Right cardiac atrium (tissue), 5 donors: ENCODE data around the gene OTOG. TPM values are rescaled to one million over a fixed set of nuclear protein-coding genes. Genes with fewer than 3 reads are reported as not detected.
A peak's percentile ranks its signal among the peaks of the same experiment; 100 is the strongest.

Experiments used
- ATAC-seq, 2 donors: fragments of 200-7000 bp; cut with Tn5 transposase; one replicate each; pipeline versions ENCODE4 v1.8.0 to v1.9.1; 2020; ENCODE audit warnings: moderate library complexity in 2 of 2, mild to moderate bottlenecking in 1 of 2
- DNase-seq, 3 donors: peaks; one replicate each; pipeline ENCODE4 v3.0.0-alpha.2; 2020
- H3K27ac ChIP-seq: one replicate; pipeline ENCODE4 v1.5.1; 2013; ENCODE audit warnings: mild to moderate bottlenecking, low read length, control low read depth, moderate library complexity
- H3K27me3 ChIP-seq: one replicate; pipeline ENCODE4 v1.6.1; 2013; ENCODE audit not compliant: control insufficient read depth, insufficient read depth
- H3K4me1 ChIP-seq: one replicate; pipeline ENCODE4 v1.6.1; 2013; ENCODE audit warnings: low read length; ENCODE audit not compliant: control insufficient read depth, insufficient read depth
- H3K4me3 ChIP-seq: one replicate; pipeline ENCODE4 v1.5.1; 2013; ENCODE audit warnings: low read length, control low read depth
- H3K9me3 ChIP-seq: one replicate; pipeline ENCODE4 v1.6.1; 2013; ENCODE audit warnings: low read length; ENCODE audit not compliant: control insufficient read depth
- WGBS: extraction: QIAGEN DNeasy Blood & Tissue Kit; methylation state at CpG from one replicate; pipeline ENCODE4 v1.1.7; 2013; 5-methylcytosine and 5-hydroxymethylcytosine counted together
- intact Hi-C, 4 donors: fragments of 100-400 bp; cut with DNase I; formaldehyde crosslinking; loops; one replicate each; pipeline versions ENCODE4 v1.11.0 to v1.14.0; 2022 to 2023
- polyA plus RNA-seq: library from polyadenylated mRNA; stranded (reverse); fragments of 200-250 nt; gene quantifications from one replicate; pipeline ENCODE4 v1.2.3, GENCODE V29; 2013
- total RNA-seq, 4 donors: library from RNA; stranded (reverse); fragmentation: NEBNext Ultra II Directional; extraction: Animal tissue kit (Norgen Biotek cat#: 25700); gene quantifications; one replicate each; pipeline ENCODE4 v1.2.1, GENCODE V29; 2021
- donor health status: healthy with polysubstance abuse.
- donor health status: DM: no; HTN: yes; CAD: no.
- donor health status: DM: no; HTN: no; CAD: no.
- donor health status: DM: no; HTN: yes; CAD: no; lungs with severe emphysema.
- donor health status: DM: yes; HTN: yes; CAD: no.

Gene OTOG
- total and polyA plus RNA-seq, 5 donors = not detected

DNA sequence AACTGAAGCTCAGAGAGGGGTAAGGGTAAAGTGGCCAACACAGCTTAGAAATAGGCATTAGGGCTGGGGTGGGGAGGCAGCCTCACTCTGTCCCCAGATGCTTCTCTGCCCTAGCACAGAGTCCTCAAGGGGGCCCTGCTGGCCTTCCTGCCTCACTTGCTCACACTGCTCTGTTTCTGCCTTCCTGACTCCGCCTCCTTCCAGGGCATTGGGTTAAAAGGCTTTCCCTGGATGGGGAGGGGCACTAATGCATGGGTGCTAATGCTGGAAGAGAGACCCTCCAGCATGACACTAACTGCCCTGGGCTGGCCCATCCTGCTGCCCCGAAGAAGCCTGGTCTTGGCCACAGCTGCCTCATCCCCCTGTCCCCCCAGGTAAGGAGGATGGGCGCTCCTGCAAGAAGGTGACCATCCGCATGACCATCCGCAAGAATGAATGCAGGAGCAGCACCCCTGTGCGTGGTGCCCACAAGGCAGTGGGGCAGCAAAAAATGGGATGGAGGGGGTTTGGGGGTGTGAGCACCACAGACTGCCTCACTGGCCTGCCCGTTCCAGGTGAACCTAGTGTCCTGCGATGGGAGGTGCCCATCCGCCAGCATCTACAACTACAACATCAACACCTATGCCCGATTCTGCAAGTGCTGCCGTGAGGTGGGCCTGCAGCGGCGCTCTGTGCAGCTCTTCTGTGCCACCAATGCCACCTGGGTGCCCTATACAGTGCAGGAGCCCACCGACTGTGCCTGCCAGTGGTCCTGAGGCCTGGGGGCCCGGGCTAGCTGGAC, 98.3 kb downstream of the OTOG start:
- DNase-seq (no peak), ATAC-seq (no peak)
- H3K27ac ChIP-seq = no peak overlapping the region
- no peak overlapping the region for H3K4me3 ChIP-seq
- intact Hi-C loops = no loop called here
- 91% methylated on average over 15 of the region's 15 CpGs for WGBS
- no peaks in the 10 kb centered on the region for H3K4me1 ChIP-seq
- no peaks in the 10 kb centered on the region for H3K9me3 ChIP-seq
- no peaks in the 10 kb centered on the region for H3K27me3 ChIP-seq

DNA sequence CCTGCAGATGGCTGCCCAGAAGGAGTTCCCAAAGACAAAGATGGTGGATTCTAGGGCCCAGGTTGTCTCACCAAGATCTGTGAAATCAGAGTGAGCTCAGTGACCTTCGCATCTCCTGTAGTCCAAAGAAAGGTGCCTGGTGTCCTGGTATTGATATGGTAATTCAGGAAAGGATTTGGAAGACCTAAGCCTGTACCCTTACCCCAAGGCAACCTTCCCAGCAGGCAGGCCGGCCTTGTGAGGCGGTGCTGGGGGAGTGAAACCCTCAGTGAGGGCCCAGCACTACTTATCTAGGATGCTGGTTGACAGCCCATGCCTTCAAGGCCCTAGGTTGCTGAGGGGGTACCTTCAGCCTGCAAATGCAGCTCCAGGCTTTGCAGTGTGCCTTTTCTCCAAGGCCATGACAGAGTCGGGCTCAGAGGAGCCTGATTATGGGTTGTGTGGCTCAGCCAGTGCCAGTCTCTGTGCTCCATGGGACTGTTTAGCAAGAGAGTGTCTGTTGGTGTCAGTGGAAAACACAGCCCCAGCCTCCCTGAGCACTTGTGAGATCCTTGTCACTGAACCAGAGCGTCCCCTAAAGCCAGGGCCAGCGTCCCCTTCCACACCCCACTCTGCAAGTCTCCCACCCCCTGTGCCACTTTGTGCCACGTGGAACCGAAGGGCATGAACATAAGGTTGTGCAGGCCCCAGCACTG, 99.5 kb downstream of the OTOG start:
- Histone ChIP-seq H3K4me1 (no peaks in the 10 kb centered on the region), H3K27ac (no peak overlapping the region), H3K9me3 (no peaks in the 10 kb centered on the region), H3K4me3 (no peak overlapping the region), H3K27me3 (no peaks in the 10 kb centered on the region)
- no peak for DNase-seq
- 66% methylated on average over 8 of the region's 8 CpGs for WGBS
- no peak for ATAC-seq
- intact Hi-C loops = no loop called here

DNA sequence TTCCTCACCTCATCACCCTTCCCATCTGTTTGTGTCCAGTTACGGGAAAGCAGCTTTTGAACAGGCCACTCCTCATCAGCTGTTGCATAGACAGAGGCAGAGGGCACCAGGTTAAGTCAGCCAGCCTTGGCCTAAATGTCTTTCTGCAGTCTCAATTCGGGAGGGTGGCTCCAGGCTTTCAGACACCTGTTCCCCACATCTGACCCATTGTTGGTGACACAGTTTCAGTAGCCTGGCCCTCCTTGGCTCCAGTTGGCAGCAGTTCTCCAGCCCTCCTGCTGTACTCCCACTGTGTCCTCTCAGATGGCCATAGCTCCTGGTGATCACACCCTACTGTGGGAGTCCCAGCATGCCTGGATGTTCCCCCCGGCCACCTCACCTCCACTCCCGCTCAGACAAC, 101.5 kb downstream of the OTOG start:
- DNase-seq = no peak
- 79% methylated on average over 4 of the region's 4 CpGs for WGBS
- no peak overlapping the region for H3K27ac ChIP-seq
- intact Hi-C loops = no loop called here
- no peaks in the 10 kb centered on the region for H3K4me1 ChIP-seq
- H3K9me3 ChIP-seq = no peaks in the 10 kb centered on the region
- no peaks in the 10 kb centered on the region for H3K27me3 ChIP-seq
- ATAC-seq = no peak
- no peak overlapping the region for H3K4me3 ChIP-seq

DNA sequence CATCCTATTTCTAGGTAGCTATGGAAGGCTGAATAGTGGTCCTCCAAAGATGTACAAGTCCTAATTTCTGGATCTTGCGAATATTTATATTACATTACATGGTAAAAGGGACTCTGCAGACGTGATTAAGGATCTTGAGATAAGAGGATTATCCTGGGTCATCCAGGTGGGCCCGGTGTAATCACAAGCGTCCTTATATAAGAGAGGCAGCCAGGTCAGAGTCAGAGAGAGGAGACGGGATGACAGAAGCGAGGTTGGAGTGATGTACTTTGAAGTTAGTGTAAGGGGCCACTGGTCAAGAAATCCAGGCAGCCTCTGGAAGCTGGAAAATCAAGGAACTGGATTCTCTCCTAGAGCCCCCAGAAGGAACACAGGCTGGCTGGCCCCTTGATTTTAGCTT, 102.2 kb downstream of the OTOG start:
- H3K27me3 ChIP-seq = no peaks in the 10 kb centered on the region
- H3K4me3 ChIP-seq = no peak overlapping the region
- H3K9me3 ChIP-seq = no peaks in the 10 kb centered on the region
- 62% methylated on average over 6 of the region's 6 CpGs for WGBS
- ATAC-seq (no peak), DNase-seq (no peak)
- intact Hi-C loops = no loop called here
- H3K4me1 ChIP-seq = no peaks in the 10 kb centered on the region
- no peak overlapping the region for H3K27ac ChIP-seq

DNA sequence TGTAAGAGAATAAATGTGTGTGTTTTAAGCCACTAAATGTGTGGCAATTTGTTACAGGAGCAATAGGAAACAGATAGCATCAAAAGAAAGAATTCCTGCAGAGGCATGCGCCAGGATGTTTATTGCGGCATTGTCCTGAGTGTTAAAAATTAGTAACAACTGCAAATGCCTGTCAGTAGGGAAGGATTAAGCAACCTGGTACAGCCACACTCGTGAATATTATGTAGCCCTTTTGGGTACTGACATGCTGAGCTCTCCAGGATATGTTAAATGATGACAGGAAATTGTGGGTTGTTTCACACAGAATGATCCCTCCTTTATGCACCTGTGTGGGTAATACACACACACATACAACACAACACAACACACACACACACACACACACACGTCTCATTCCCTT, 102.6 kb downstream of the OTOG start:
- Histone ChIP-seq H3K4me3 (no peak overlapping the region), H3K4me1 (no peaks in the 10 kb centered on the region), H3K27ac (no peak overlapping the region), H3K27me3 (no peaks in the 10 kb centered on the region), H3K9me3 (no peaks in the 10 kb centered on the region)
- no peak for DNase-seq
- no peak for ATAC-seq
- 48% methylated on average over 4 of the region's 4 CpGs for WGBS
- intact Hi-C loops = no loop called here

DNA sequence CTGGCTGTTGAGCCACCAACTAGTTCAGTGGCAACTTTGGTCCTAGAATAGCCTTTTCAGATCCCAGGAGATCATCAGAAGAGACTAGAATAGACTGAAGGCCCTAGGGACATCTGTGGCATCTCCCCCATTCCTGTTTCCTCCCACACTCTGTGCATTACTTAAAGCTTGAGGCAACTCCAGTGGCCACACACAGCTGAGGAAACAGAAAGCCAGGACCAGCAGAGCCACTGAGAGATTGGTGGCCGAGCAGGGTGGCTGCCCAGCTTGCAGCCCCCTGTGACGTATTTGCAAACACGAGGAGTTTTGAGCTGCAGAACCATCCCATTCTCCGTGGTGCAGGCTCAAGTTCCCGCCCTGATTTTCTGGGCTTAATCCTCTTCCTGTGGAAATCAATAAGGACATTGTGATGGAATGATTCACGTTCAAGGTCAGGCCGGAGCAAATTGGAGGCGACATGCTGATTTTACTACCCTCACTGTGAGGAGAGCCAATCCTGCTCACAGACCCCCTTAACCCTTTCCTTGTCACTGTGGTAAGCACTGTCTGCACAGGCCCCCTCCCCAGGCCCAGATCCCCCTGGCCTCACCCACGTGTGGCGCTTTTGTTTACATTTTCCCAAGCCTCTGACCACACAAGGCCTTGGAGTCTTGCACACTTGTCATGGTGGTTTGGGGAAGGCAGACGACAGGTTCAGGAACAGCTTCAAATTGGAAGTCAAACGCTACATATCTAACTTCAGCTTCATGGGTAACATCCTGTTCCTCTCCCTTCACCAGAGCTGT, 103.3 kb downstream of the OTOG start:
- ATAC-seq (no peak), DNase-seq (no peak)
- no peak overlapping the region for H3K27ac ChIP-seq
- intact Hi-C loops = no loop called here
- H3K4me1 ChIP-seq = no peaks in the 10 kb centered on the region
- H3K9me3 ChIP-seq = no peaks in the 10 kb centered on the region
- H3K4me3 ChIP-seq = no peak overlapping the region
- WGBS = 23% methylated on average over 12 of the region's 12 CpGs
- no peaks in the 10 kb centered on the region for H3K27me3 ChIP-seq

DNA sequence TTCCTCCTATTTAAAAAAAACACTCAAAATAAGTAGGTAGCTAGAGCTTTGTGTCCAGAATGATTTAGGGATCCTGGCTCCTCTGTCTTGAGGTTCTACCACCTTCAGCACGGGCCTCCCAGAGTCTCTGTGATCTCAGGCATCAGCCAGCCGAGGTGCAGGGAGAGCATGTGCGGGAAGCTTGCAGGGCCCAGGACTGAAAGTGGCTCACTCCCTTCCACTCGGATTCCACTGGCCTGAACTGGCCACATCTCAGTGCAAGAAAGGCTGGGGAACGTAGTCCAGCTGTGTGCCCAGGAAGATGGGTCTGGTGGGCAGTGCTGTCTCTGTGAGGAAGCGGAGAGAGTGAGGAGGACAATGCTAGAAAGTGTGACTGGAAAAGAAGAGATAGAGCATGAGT, 104.0 kb downstream of the OTOG start:
- no peak overlapping the region for H3K27ac ChIP-seq
- no peak for DNase-seq
- ATAC-seq = no peak
- WGBS = 66% methylated on average over 6 of the region's 6 CpGs
- no peak overlapping the region for H3K4me3 ChIP-seq
- intact Hi-C loops = no loop called here
- H3K27me3 ChIP-seq = no peaks in the 10 kb centered on the region
- H3K4me1 ChIP-seq = no peaks in the 10 kb centered on the region
- H3K9me3 ChIP-seq = no peaks in the 10 kb centered on the region

DNA sequence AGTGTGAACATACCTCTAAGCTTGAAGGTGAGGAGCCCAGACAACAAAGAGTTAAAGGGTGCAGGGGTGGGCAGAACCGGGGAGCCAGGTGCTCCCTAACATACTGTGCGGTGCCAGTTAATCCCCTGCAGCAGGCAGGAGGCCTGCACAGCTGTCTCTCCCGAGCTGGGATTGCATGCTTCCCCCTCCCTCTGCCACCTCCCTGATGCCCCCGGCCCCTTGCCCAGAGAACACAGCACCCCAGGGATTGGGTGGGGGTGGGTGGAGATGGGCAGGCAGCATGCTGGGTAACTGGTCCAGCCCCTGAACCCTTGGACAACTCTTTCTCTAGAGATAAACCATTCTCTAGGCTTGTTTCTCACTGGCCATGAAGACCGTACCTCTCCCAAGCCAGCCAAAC, 104.6 kb downstream of the OTOG start:
- whole genome bisulfite sequencing = 38% methylated on average over 5 of the region's 5 CpGs
- Histone ChIP-seq H3K4me1 (no peaks in the 10 kb centered on the region), H3K27me3 (no peaks in the 10 kb centered on the region), H3K4me3 (no peak overlapping the region), H3K27ac (no peak overlapping the region), H3K9me3 (no peaks in the 10 kb centered on the region)
- intact Hi-C loops = no loop called here
- no peak for DNase-seq
- ATAC-seq = no peak

DNA sequence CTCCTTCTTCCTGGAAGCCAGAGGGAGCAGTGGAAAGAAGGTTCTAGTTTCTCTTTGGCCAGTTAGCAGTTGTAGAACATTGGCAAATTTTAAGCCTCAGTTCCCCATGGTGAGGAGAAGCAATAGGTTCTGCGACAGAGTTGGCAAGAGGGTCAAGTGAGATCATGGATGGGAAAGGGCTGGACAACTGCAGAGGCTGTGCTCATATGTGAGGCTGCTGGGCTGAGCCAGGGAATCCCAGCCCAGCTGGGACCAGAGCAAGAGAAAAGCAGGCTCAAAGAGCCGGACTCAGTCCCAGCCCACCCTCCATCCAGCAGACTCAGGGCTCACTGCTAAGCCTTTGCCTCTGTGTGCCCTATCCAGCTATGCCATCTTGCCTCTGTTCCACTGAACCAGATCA, 105.5 kb downstream of the OTOG start:
- Histone ChIP-seq H3K27me3 (no peaks in the 10 kb centered on the region), H3K27ac (no peak overlapping the region), H3K4me1 (no peaks in the 10 kb centered on the region), H3K9me3 (no peaks in the 10 kb centered on the region), H3K4me3 (no peak overlapping the region)
- no peak for DNase-seq
- intact Hi-C loops = no loop called here
- WGBS = 54% methylated on average over 2 of the region's 2 CpGs
- peak in 1 of 2 donors; percentile 45 for ATAC-seq

DNA sequence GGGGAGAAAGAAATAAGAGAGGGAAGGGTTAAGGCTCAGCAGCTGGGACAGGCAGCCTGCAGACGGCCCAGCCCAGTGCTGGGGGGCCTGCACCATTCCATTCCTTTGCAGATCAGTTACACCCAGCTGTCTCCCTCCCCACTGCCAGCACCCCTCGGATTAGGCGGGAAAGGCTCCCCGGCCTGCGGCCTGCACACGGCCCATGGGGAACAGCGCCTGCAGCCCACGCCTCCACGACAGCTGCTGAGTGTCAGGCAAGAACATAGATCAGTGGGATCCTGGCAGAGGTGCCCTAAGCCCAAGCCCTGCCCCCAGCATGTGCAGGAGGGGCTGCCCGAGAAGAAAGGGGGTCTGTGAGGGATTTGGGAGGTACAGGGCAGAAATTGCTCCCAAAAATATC, 106.6 kb downstream of the OTOG start:
- H3K27me3 ChIP-seq = no peaks in the 10 kb centered on the region
- no peaks in the 10 kb centered on the region for H3K4me1 ChIP-seq
- H3K4me3 ChIP-seq = no peak overlapping the region
- intact Hi-C loops = no loop called here
- no peak for DNase-seq
- 59% methylated on average over 10 of the region's 10 CpGs for WGBS
- H3K9me3 ChIP-seq = no peaks in the 10 kb centered on the region
- H3K27ac ChIP-seq = no peak overlapping the region
- no peak for ATAC-seq

DNA sequence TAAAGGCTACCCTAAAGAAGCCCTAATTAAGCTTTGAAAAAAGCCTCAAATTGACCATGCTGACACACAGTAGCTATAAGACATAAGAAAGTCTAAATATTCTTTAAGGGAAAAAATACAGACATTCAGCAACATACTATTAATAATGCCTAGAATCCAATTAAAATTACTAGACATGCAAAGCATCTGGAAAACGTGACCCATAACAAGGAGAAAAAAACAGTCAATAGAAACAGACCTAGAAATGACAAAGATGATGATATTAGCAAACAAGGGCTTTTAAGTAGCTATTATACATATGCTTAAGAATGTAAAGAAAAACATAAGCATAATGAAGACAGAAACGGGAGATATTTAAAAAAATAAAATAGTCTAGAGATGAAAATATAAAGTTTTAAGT, 108.6 kb downstream of the OTOG start:
- 73% methylated on average over 2 of the region's 2 CpGs for WGBS
- intact Hi-C loops = no loop called here
- DNase-seq (no peak), ATAC-seq (no peak)
- Histone ChIP-seq H3K27me3 (no peaks in the 10 kb centered on the region), H3K9me3 (no peaks in the 10 kb centered on the region), H3K4me1 (no peaks in the 10 kb centered on the region), H3K4me3 (no peak overlapping the region), H3K27ac (no peak overlapping the region)
